Activated CD4-positive, CD25-positive, alpha-beta regulatory T cell treated with anti-CD3 and anti-CD28 coated beads, Interleukin-2, amount 50 U/mL, for 72 hours (primary cell): ENCODE measurements around the gene EMCN.
"Not testable (repeated sequence)": the region's sequence is repeated elsewhere in the genome, so short reads cannot be mapped to it uniquely, and the experiment has no call there.

Experiments
- DNase-seq: peaks from one replicate; pipeline ENCODE4 v3.0.0; 2021

EMCN gene

DNA sequence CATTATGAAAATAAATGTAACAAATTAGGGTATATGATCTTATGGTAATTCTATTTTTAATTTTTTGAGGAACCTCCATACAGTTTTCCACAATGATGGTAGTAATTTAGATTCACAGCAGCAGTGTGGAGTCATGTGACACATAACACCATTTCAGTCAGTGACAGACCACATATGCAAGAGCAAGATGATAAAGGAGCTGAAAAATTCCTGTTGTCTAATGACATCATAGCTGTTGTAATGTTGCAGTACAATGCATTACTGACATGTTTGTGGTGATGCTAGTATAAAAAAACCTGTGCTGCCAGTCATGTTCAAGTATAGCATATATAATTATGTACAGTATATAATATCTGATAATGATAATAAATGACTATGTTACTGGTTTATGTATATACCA lies 28.5 kb downstream of the EMCN start:
- DNase-seq, result no peak

GRCh38 chr4:100486496-100486895 lies 31.3 kb downstream of the EMCN start:
- DNase-seq, result no peak

- DNase-seq, result no peak
Measured at GRCh38 chr4:100483796-100484195, 34.0 kb downstream of the EMCN start.

DNA sequence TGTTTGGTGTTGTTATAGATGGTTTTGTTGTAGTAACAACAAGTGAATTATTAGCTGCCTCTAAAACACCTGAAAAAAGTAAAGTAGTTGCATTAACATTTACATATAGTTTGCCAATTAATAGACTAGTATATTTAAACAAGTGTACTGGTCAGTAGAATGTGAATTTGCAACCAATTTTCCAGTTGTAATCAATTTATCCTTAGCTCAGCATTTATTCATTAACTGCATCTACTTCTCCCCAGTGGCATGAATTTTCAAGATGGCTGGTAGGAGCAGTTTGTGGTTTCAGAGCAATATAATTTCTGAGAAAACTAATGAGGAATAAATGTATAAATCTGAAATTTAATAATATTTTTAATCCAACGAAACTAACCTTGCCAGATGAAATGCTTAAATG lies 37.9 kb downstream of the EMCN start:
- no peak for DNase-seq

- DNase-seq, result no peak
Measured at GRCh38 chr4:100469555-100469954, 48.3 kb downstream of the EMCN start.

DNA sequence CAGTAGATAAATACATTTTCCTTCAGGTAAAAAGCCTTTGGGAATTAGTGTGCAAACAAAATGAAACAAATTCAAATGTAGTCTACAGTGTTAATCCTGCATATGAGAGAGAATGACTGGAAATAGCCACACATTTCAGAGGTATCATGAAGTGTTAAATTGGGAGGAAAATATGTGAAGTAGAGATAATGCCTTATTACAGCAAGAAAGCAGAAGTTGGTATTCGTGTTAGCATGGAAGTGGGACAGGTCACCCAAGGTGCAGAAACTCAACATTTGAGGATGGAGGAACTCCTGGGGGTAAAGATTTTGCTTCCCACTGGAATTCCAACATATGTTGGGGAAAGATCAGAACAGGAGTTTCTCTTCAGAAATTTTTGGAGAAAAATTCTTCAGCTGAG lies 51.3 kb downstream of the EMCN start:
- DNase-seq, result no peak

DNA sequence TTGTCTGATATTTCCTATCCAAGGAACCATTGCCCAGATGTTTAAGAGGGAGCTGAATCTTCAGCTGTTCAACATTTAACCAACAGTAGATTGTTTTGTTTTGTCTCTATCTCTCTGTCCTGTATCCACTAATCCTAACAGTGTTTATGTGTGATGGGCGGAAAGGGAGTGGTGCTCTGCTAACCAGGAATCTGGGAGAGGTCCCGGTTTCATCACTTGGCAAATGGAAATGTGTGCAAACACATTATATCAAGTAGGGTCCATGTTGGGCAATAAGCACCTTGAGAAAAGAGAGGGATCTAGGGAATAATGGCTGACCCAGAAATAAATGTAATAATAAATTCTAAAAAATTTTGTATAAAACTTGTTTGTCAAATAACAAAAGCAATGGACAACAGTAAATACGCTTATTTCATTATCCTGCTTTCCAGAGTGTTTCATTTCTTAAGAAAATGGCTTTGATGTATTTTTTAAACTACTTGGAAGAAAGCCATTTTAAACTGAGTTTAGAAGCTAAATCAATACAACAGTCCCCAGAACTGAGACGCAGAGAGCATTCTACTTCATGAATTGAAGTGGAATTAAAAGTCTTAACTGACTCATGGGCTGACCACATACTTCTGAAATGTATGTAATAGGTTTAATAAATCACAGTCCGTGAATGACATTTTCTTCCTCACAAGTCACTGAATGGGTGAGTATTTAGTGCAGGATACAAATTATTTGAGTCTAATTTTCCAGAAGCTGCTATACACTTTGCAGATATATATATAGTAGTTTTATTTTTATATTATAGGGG lies 55.8 kb downstream of the EMCN start:
- no peak for DNase-seq

GRCh38 chr4:100450449-100450848 lies 67.4 kb downstream of the EMCN start:
- DNase-seq, result no peak

- no peak for DNase-seq
Measured at GRCh38 chr4:100431416-100431815, 86.4 kb downstream of the EMCN start.

GRCh38 chr4:100430451-100430850 lies 87.4 kb downstream of the EMCN start:
- no peak for DNase-seq

DNA sequence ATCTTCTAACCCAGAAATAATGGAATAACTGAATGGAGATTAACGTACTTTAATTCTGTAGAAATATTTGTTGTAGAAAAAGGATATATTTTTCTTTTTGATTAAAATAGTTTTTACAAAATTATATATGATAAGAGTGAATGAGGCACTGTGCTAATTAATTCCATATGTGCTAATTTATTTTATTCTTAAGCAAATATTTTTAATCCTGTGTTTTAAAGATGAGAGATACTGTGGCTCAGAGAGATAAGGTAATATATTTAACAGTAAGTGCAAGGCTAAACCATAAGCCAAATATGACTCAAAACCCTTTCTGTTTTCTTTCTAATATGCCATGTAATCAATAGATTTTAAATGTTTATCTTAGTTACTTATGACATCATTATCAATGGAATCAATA lies 88.2 kb downstream of the EMCN start:
- DNase-seq, result no peak

- DNase-seq, result no peak
Measured at GRCh38 chr4:100428051-100428450, 89.8 kb downstream of the EMCN start.

GRCh38 chr4:100424376-100424775 lies 93.4 kb downstream of the EMCN start:
- no peak for DNase-seq

- no peak for DNase-seq
Measured at GRCh38 chr4:100422894-100423293, 94.9 kb downstream of the EMCN start.

DNA sequence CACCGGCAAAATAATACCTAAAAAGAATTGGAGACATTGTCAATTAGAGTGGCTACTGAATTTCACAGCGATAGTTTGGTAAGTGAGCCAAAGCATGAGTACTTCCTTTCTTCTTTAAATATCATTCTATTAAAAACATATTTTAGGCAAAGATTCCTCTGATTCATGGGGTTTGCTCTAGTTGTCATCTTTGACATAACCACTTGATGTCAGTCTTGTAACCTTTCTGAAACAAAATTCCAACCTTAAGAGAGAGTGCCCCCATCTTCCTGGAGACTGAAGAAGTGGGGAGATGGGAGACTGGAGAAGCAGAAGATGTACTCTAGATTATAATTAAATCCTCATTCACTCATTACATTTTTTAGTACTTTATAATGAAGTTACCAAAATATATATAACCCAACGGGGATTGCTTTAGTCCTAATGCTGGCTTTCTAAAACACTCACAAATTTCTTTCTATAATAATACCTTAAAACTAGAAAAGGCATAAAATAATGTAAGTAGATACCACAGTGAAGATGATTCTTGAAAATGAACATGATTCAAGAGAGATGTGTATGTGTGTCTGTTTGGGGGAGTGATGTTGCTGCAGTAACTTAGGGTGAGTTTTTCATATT lies 96.4 kb downstream of the EMCN start:
- DNase-seq, result no peak

DNA sequence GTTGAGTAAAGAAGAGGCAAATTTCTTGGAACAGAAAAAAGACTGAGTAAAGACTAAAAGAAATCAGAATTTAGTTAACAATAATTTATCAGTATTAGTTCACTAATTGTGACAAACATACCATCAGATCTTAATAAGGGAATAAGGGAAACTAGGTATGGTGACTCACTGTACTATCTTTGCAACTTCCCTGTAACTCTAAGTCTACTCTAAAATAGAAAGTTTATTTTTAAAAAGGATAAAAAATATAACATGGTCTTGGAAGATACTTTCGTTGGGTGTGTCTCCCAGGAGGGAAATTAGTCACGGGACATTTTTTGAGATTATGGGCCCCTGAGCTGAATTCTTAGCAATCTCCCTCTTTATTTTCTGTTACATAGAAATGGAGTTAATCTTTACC lies 97.3 kb downstream of the EMCN start:
- no peak for DNase-seq

GRCh38 chr4:100417565-100417964 lies 100.3 kb downstream of the EMCN start:
- DNase-seq, result no peak

- no peak for DNase-seq
Measured at GRCh38 chr4:100414016-100414790, 103.6 kb downstream of the EMCN start.

- DNase-seq, result no peak
Measured at GRCh38 chr4:100391863-100392262, 126.0 kb downstream of the EMCN start.

DNA sequence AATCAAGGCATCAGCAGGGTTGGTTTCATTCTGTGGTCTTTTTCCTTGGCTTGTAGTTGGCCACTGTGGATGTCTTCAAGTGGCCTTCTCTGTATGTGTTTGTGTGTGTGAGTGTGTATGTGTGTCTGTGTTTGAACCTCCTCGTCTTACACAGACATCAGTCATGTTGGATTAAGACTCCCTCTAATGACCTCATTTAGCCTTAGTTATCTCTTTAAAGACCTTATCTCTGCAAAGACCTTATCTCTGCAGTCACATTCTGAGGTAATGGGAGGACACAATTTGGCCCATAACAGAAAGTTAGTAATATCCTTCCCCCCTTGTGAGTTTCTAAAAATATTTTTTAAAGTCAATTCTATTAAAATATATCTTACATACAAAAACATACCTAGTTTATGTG lies 126.7 kb downstream of the EMCN start:
- no peak for DNase-seq

DNA sequence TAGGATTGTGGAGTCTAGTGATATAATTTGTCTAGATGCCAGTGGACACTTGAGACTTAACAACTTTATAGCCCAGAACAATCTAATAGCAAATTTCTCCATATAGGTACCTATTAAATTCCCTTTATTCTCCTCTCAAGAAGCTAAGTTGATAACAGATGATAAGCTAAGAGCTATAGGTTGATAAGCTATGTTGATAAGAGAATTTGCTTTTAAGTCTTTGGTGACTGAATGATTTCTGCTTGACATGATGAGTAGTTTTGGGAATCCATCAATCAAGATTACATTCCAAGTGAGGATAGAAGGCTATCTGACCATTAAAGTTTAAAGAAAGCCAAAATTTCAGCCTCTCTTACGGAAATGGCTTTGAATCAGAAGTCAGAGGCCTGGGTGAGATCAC lies 131.6 kb downstream of the EMCN start:
- no peak for DNase-seq

GRCh38 chr4:100380401-100380800 lies 137.4 kb downstream of the EMCN start:
- DNase-seq, result not testable (repeated sequence)

- DNase-seq, result no peak
Measured at GRCh38 chr4:100379583-100380105, 138.2 kb downstream of the EMCN start.

DNA sequence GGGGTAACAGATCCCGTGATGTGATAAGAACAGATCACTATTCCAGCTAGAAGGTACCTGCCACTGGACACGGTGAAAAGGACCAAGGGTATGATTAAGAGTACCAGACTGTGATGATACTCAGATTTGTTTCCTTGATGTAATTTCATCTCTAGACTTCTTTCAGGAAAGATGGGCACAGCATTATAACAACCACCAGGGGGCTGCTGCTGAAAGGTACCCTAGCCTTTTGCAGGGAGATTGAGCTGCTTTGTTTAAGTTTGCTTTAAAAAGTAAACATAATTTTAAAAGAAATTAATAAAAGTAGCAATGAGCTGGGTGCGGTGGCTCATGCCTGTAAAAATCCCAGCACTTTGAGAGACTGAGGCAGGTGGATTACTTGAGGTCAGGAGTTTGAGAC lies 145.4 kb downstream of the EMCN start:
- no peak for DNase-seq
